ENCODE measurements around the gene VPS50. TPM values are rescaled to one million over a fixed set of nuclear protein-coding genes. Genes with fewer than 3 reads are reported as not detected.

The VPS50 gene
- total RNA-seq, 1 experiment from 2014 or later: 9.2 TPM

GRCh38 chr7:93359520-93360198 is 127.5 kb downstream of the VPS50 start (continued):
- TF ChIP-seq ZBTB43 (CRISPR knock-in tag; IDR thresholded peaks at IDR 0.05) (no peak), SP1 (CRISPR knock-in tag; conservative IDR thresholded peaks at IDR 0.05) (no peak), FOXK1 (CRISPR knock-in tag; IDR thresholded peaks at IDR 0.05) (no peak), JUN (CRISPR knock-in tag; IDR thresholded peaks at IDR 0.05) (no peak), STAT6 (CRISPR knock-in tag; conservative IDR thresholded peaks at IDR 0.05; ENCODE audit: low read depth) (no peak)
- TF ChIP-seq, protein P1, sequence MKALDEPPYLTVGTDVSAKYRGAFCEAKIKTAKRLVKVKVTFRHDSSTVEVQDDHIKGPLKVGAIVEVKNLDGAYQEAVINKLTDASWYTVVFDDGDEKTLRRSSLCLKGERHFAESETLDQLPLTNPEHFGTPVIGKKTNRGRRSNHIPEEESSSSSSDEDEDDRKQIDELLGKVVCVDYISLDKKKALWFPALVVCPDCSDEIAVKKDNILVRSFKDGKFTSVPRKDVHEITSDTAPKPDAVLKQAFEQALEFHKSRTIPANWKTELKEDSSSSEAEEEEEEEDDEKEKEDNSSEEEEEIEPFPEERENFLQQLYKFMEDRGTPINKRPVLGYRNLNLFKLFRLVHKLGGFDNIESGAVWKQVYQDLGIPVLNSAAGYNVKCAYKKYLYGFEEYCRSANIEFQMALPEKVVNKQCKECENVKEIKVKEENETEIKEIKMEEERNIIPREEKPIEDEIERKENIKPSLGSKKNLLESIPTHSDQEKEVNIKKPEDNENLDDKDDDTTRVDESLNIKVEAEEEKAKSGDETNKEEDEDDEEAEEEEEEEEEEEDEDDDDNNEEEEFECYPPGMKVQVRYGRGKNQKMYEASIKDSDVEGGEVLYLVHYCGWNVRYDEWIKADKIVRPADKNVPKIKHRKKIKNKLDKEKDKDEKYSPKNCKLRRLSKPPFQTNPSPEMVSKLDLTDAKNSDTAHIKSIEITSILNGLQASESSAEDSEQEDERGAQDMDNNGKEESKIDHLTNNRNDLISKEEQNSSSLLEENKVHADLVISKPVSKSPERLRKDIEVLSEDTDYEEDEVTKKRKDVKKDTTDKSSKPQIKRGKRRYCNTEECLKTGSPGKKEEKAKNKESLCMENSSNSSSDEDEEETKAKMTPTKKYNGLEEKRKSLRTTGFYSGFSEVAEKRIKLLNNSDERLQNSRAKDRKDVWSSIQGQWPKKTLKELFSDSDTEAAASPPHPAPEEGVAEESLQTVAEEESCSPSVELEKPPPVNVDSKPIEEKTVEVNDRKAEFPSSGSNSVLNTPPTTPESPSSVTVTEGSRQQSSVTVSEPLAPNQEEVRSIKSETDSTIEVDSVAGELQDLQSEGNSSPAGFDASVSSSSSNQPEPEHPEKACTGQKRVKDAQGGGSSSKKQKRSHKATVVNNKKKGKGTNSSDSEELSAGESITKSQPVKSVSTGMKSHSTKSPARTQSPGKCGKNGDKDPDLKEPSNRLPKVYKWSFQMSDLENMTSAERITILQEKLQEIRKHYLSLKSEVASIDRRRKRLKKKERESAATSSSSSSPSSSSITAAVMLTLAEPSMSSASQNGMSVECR (CRISPR knock-in tag; IDR thresholded peaks at IDR 0.05; ENCODE audit: borderline replicate concordance): no peak

GRCh38 chr7:93361853-93362252 is 129.7 kb downstream of the VPS50 start:
- Mint-ChIP-seq H3K4me3 (no peak overlapping the region), H3K27me3 (ENCODE audit: low read depth) (no peaks in the 10 kb centered on the region), H3K27ac (no peak overlapping the region), H3K4me1 (no peaks in the 10 kb centered on the region), H3K36me3 (no peaks in the 10 kb centered on the region), H3K9me3 (no peaks in the 10 kb centered on the region)
- CTCF ChIA-PET: interaction anchor here (0.6 to 2.7 kb wide), 2 partner anchors 13 to 190 kb away, joined by 3 to 17 read pairs; no protein-coding TSS in a partner anchor
- no peak for DNase-seq (ENCODE audit: low spot score)
- peak; percentile 55 for ATAC-seq
- POLR2A ChIA-PET: no interaction called here
- TF ChIP-seq CTCF (IDR thresholded peaks at IDR 0.05) (no peak), JAZF1 (CRISPR knock-in tag; IDR thresholded peaks at IDR 0.05) (no peak), SMAD3 (CRISPR knock-in tag; IDR thresholded peaks at IDR 0.05; ENCODE audit: borderline replicate concordance) (no peak), NR2C2 (CRISPR knock-in tag; IDR thresholded peaks at IDR 0.05) (no peak), NFATC4 (CRISPR knock-in tag; IDR thresholded peaks at IDR 0.05) (no peak), OVOL2 (CRISPR knock-in tag; IDR thresholded peaks at IDR 0.05; ENCODE audit: borderline replicate concordance) (no peak), PRRX2 (CRISPR knock-in tag; IDR thresholded peaks at IDR 0.05) (no peak), CREM (CRISPR knock-in tag; IDR thresholded peaks at IDR 0.05) (no peak), STAT6 (CRISPR knock-in tag; conservative IDR thresholded peaks at IDR 0.05; ENCODE audit: low read depth) (no peak), E2F4 (CRISPR knock-in tag; IDR thresholded peaks at IDR 0.05; ENCODE audit: borderline replicate concordance, low read depth) (no peak), GTF2I (CRISPR knock-in tag; conservative IDR thresholded peaks at IDR 0.05) (no peak)
- TF ChIP-seq, protein P2, sequence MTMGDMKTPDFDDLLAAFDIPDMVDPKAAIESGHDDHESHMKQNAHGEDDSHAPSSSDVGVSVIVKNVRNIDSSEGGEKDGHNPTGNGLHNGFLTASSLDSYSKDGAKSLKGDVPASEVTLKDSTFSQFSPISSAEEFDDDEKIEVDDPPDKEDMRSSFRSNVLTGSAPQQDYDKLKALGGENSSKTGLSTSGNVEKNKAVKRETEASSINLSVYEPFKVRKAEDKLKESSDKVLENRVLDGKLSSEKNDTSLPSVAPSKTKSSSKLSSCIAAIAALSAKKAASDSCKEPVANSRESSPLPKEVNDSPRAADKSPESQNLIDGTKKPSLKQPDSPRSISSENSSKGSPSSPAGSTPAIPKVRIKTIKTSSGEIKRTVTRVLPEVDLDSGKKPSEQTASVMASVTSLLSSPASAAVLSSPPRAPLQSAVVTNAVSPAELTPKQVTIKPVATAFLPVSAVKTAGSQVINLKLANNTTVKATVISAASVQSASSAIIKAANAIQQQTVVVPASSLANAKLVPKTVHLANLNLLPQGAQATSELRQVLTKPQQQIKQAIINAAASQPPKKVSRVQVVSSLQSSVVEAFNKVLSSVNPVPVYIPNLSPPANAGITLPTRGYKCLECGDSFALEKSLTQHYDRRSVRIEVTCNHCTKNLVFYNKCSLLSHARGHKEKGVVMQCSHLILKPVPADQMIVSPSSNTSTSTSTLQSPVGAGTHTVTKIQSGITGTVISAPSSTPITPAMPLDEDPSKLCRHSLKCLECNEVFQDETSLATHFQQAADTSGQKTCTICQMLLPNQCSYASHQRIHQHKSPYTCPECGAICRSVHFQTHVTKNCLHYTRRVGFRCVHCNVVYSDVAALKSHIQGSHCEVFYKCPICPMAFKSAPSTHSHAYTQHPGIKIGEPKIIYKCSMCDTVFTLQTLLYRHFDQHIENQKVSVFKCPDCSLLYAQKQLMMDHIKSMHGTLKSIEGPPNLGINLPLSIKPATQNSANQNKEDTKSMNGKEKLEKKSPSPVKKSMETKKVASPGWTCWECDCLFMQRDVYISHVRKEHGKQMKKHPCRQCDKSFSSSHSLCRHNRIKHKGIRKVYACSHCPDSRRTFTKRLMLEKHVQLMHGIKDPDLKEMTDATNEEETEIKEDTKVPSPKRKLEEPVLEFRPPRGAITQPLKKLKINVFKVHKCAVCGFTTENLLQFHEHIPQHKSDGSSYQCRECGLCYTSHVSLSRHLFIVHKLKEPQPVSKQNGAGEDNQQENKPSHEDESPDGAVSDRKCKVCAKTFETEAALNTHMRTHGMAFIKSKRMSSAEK (CRISPR knock-in tag; IDR thresholded peaks at IDR 0.05; ENCODE audit: borderline replicate concordance): no peak
